KMS-11 (cell line): ENCODE data around the gene TPPP2.
"Not testable (repeated sequence)": the region's sequence is repeated elsewhere in the genome, so short reads cannot be mapped to it uniquely, and the experiment has no call there.

Experiments used
- H2AFZ ChIP-seq: fragments of 200-600 bp; sonication (generic); 2 replicates; pipeline ENCODE4 v1.6.1; 2016; ENCODE audit warnings: antibody characterized with exemption, mixed run types, low read depth
- H3K27ac ChIP-seq: fragments of 200-600 bp; sonication (generic); 2 replicates; pipeline ENCODE4 v1.6.1; 2016; ENCODE audit warnings: mild to moderate bottlenecking, mixed run types
- H3K27me3 ChIP-seq: fragments of 200-600 bp; sonication (generic); 2 replicates; pipeline ENCODE4 v1.6.1; 2017; ENCODE audit warnings: mild to moderate bottlenecking, low read depth, mixed run types, moderate library complexity; ENCODE audit not compliant: insufficient read depth
- H3K36me3 ChIP-seq: fragments of 200-600 bp; sonication (generic); 2 replicates; pipeline ENCODE4 v1.6.1; 2017; ENCODE audit warnings: mild to moderate bottlenecking, mixed run types; ENCODE audit not compliant: insufficient read depth
- H3K4me1 ChIP-seq: fragments of 200-600 bp; sonication (generic); 2 replicates; pipeline ENCODE4 v1.6.1; 2016; ENCODE audit warnings: mild to moderate bottlenecking, low read depth, mixed run types; ENCODE audit not compliant: poor library complexity, severe bottlenecking
- H3K4me2 ChIP-seq: fragments of 200-600 bp; sonication (generic); 2 replicates; pipeline ENCODE4 v1.7.0; 2016; ENCODE audit warnings: mild to moderate bottlenecking, mixed run types
- H3K4me3 ChIP-seq: fragments of 200-600 bp; sonication (generic); IDR thresholded peaks from 2 replicates; pipeline ENCODE4 v1.6.1; 2017; ENCODE audit warnings: low read depth, low read length, mixed read lengths; ENCODE audit not compliant: insufficient read depth
- H3K79me2 ChIP-seq: fragments of 200-600 bp; sonication (generic); 2 replicates; pipeline ENCODE4 v1.6.1; 2016; ENCODE audit warnings: low read depth, mixed run types; ENCODE audit not compliant: insufficient read depth
- H3K9ac ChIP-seq: fragments of 200-600 bp; sonication (generic); 2 replicates; pipeline ENCODE4 v1.6.1; 2016; ENCODE audit warnings: mild to moderate bottlenecking, mixed run types
- H4K20me1 ChIP-seq: fragments of 200-600 bp; sonication (generic); 2 replicates; pipeline ENCODE4 v1.6.1; 2016; ENCODE audit warnings: mild to moderate bottlenecking, mixed run types; ENCODE audit not compliant: insufficient read depth
- CTCF ChIP-seq: fragments of 200-600 bp; sonication (generic); conservative IDR thresholded peaks from 2 replicates; pipeline ENCODE4 v1.6.1; 2017; ENCODE audit warnings: low read depth, mild to moderate bottlenecking, antibody characterized with exemption, low read length, moderate library complexity, mixed read lengths

TPPP2 gene

GRCh38 chr14:21037156-21037555, 7.1 kb downstream of the TPPP2 start:
- H2AFZ ChIP-seq, result no peak overlapping the region
- no peak for TF ChIP-seq CTCF

GRCh38 chr14:21038441-21039422, 8.7 kb downstream of the TPPP2 start:
- TF ChIP-seq CTCF, result no peak
- H3K9ac ChIP-seq, result no peak overlapping the region
- H3K79me2 ChIP-seq, result no peaks in the 10 kb centered on the region
- no peaks in the 10 kb centered on the region for H4K20me1 ChIP-seq
- H3K36me3 ChIP-seq, result no peaks in the 10 kb centered on the region
- no peaks in the 10 kb centered on the region for H3K4me1 ChIP-seq
- H2AFZ ChIP-seq, result no peak overlapping the region
- no peak overlapping the region for H3K4me2 ChIP-seq
- no peaks in the 10 kb centered on the region for H3K27me3 ChIP-seq
- no peak overlapping the region for H3K4me3 ChIP-seq
- no peak overlapping the region for H3K27ac ChIP-seq

More at GRCh38 chr14:21037156-21037555, 7.1 kb downstream of the TPPP2 start:
- Histone ChIP-seq H3K27me3 (no peaks in the 10 kb centered on the region), H3K79me2 (no peaks in the 10 kb centered on the region), H4K20me1 (no peaks in the 10 kb centered on the region), H3K36me3 (no peaks in the 10 kb centered on the region), H3K4me1 (no peaks in the 10 kb centered on the region), H3K4me3 (no peak overlapping the region), H3K9ac (no peak overlapping the region), H3K27ac (no peak overlapping the region), H3K4me2 (no peak overlapping the region)

GRCh38 chr14:21039585-21040369, 9.8 kb downstream of the TPPP2 start:
- TF ChIP-seq CTCF, result peak; percentile 52
- no peak overlapping the region for H3K4me2 ChIP-seq
- no peak overlapping the region for H3K4me3 ChIP-seq
- peak overlapping the region; percentile 29; the same call in 1 of the 2 replicates for H2AFZ ChIP-seq
- no peaks in the 10 kb centered on the region for H3K36me3 ChIP-seq
- no peaks in the 10 kb centered on the region for H3K79me2 ChIP-seq
- H3K9ac ChIP-seq, result no peak overlapping the region
- H4K20me1 ChIP-seq, result no peaks in the 10 kb centered on the region
- H3K4me1 ChIP-seq, result no peaks in the 10 kb centered on the region
- no peak overlapping the region for H3K27ac ChIP-seq
- no peaks in the 10 kb centered on the region for H3K27me3 ChIP-seq

- H3K4me2 ChIP-seq, result no peak overlapping the region
- no peaks in the 10 kb centered on the region for H3K27me3 ChIP-seq
- no peak overlapping the region for H3K9ac ChIP-seq
- no peaks in the 10 kb centered on the region for H4K20me1 ChIP-seq
- no peaks in the 10 kb centered on the region for H3K36me3 ChIP-seq
- no peaks in the 10 kb centered on the region for H3K79me2 ChIP-seq
- H3K4me1 ChIP-seq, result no peaks in the 10 kb centered on the region
- no peak for TF ChIP-seq CTCF
- H2AFZ ChIP-seq, result no peak overlapping the region
- no peak overlapping the region for H3K4me3 ChIP-seq
- no peak overlapping the region for H3K27ac ChIP-seq
Measured at GRCh38 chr14:21040370-21040925, 10.4 kb downstream of the TPPP2 start.

GRCh38 chr14:21040941-21041340, 10.9 kb downstream of the TPPP2 start:
- not testable (repeated sequence) for H3K27me3 ChIP-seq, H4K20me1 ChIP-seq, H3K4me1 ChIP-seq, H3K4me2 ChIP-seq, H3K27ac ChIP-seq, H3K9ac ChIP-seq, H3K36me3 ChIP-seq, H3K79me2 ChIP-seq, H3K4me3 ChIP-seq, H2AFZ ChIP-seq
